Epithelial cell of esophagus (primary cell): ENCODE data around the gene RNF4.
"Not testable (repeated sequence)": the region's sequence is repeated elsewhere in the genome, so short reads cannot be mapped to it uniquely, and the experiment has no call there.

Source experiments
- DNase-seq: peaks from one replicate; pipeline ENCODE4 v3.0.0; 2010; ENCODE audit warnings: low read depth
- H3K4me3 ChIP-seq: 2 replicates; pipeline ENCODE4 v1.5.1; 2011; ENCODE audit warnings: mild to moderate bottlenecking, low read length, control low read depth
- CTCF ChIP-seq: IDR thresholded peaks from 2 replicates; pipeline ENCODE4 v1.5.1; 2011; ENCODE audit warnings: low read depth, mild to moderate bottlenecking, low read length, control low read depth, inconsistent platforms; ENCODE audit not compliant: insufficient read depth; ENCODE audit errors: missing control alignments

The RNF4 gene

GRCh38 chr4:2426069-2426397 lies 42.9 kb upstream of the RNF4 start:
- no peak overlapping the region for H3K4me3 ChIP-seq
- no peak for TF ChIP-seq CTCF
- no peak for DNase-seq

- DNase-seq, result no peak
- H3K4me3 ChIP-seq, result no peak overlapping the region
- TF ChIP-seq CTCF, result no peak
Measured at GRCh38 chr4:2426711-2427275, 42.1 kb upstream of the RNF4 start.

GRCh38 chr4:2427383-2428334 lies 41.2 kb upstream of the RNF4 start:
- no peak overlapping the region for H3K4me3 ChIP-seq
- DNase-seq, result no peak
- no peak for TF ChIP-seq CTCF

GRCh38 chr4:2428496-2429213 lies 40.3 kb upstream of the RNF4 start:
- no peak for DNase-seq
- TF ChIP-seq CTCF, result no peak
- H3K4me3 ChIP-seq, result no peak overlapping the region

GRCh38 chr4:2429945-2430757 lies 38.8 kb upstream of the RNF4 start:
- H3K4me3 ChIP-seq, result not testable (repeated sequence)
- DNase-seq, result peak; percentile 10

GRCh38 chr4:2432004-2432403 lies 36.9 kb upstream of the RNF4 start:
- TF ChIP-seq CTCF, result no peak
- no peak for DNase-seq
- H3K4me3 ChIP-seq, result no peak overlapping the region
